Measurements from ENCODE around the gene KLHL28. TPM values are rescaled to one million over a fixed set of nuclear protein-coding genes. Genes with fewer than 3 reads are reported as not detected.

The KLHL28 gene, protein sequence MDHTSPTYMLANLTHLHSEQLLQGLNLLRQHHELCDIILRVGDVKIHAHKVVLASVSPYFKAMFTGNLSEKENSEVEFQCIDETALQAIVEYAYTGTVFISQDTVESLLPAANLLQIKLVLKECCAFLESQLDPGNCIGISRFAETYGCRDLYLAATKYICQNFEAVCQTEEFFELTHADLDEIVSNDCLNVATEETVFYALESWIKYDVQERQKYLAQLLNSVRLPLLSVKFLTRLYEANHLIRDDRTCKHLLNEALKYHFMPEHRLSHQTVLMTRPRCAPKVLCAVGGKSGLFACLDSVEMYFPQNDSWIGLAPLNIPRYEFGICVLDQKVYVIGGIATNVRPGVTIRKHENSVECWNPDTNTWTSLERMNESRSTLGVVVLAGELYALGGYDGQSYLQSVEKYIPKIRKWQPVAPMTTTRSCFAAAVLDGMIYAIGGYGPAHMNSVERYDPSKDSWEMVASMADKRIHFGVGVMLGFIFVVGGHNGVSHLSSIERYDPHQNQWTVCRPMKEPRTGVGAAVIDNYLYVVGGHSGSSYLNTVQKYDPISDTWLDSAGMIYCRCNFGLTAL
- polyA plus RNA-seq (2013, experiment 1 of 4): 10.8 TPM
- polyA plus RNA-seq (2013, experiment 2 of 4): 12.8 TPM
- polyA plus RNA-seq (2013, experiment 3 of 4): 10.0 TPM
- polyA plus RNA-seq (2013, experiment 4 of 4): 12.4 TPM

DNA sequence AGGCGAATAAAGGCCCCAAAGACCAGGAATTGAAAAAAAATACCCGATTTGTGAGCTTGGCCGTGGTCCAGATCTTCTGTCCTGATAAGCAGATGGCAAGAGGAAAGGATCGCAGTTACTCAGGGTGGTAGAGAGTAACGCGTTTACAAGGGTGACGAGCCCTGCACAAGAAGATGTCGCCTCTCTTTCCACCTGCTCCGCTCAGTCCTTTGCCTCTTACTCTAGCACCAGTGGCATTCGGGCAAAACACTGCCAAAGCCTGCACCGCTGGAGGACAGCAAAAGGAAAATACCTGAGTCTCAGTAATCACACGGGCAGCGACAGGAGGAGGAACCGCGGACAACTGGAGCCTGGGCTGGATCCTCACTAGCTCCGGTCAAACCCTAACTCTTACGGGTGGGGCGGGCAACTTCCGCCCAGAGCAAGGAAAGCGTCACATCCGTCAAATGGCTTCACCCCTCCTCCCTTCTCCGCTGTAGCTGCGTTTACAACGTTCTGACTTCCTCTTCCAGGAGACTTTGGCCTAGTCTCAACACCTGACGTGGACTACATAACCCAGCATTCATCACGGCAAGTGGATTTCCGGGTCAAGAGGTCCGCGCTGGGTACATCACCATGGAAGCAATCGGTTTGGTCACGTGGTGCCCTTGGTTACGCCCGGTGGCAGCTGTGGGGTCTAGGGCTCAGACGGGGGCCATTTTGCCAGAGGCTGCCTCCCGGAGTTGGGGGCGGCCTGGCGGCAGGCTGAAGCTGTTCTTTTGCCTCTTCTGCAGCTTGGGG, at the start of gene KLHL28, which contains the start of gene TOGARAM1:
Gene KLHL28, minus strand, starts transcription at position 394 of the 780 bp plus-strand sequence. CDS start 16,019 bp downstream, outside the sequence.
Gene TOGARAM1, plus strand, starts transcription at position 637 of the 780 bp plus-strand sequence. CDS start 232 bp downstream, outside the sequence.
- Histone ChIP-seq H3K4me3 (ENCODE audit: insufficient read depth, low read depth, low read length) (peak within 1 kb of the TSS; percentile 94), H3K4me1 (ENCODE audit: control insufficient read depth, insufficient read depth, low read length) (peaks cover 8% of the 10 kb centered on the region), H3K27me3 (ENCODE audit: control insufficient read depth, insufficient read depth, low read length, poor library complexity, severe bottlenecking) (no peaks in the 10 kb centered on the region), H3K9me3 (ENCODE audit: control insufficient read depth, low read length) (no peaks in the 10 kb centered on the region), H3K36me3 (ENCODE audit: control insufficient read depth, insufficient read depth, low read length) (no peaks in the 10 kb centered on the region), H3K27ac (ENCODE audit: insufficient read depth, low read depth, low read length, poor library complexity, severe bottlenecking) (peak within 1 kb of the TSS; percentile 93)
- WGBS, 2 experiments: 0 to 1% methylated on average over 37 of the region's 37 CpGs

DNA sequence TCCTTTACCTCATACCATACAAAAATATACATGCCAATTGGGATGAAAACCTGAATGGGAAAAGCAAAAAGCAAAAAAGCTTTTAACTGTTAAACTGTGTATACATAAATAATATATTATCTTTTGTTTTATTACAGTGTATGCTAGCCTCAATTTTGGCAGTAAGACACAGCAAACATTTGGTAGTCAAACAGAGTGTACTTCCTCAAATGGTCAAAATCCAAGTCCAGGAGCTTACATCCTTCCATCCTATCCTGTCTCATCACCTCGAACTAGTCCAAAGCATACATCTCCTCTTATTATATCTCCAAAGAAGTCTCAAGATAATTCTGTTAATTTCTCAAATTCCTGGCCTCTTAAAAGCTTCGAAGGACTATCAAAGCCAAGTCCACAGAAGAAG, 42.2 kb upstream of the KLHL28 start:
- no peaks in the 10 kb centered on the region for H3K4me1 ChIP-seq (ENCODE audit: control insufficient read depth, insufficient read depth, low read length)
- no peaks in the 10 kb centered on the region for H3K27me3 ChIP-seq (ENCODE audit: control insufficient read depth, insufficient read depth, low read length, poor library complexity, severe bottlenecking)
- H3K27ac ChIP-seq (ENCODE audit: insufficient read depth, low read depth, low read length, poor library complexity, severe bottlenecking): no peak overlapping the region
- H3K4me3 ChIP-seq (ENCODE audit: insufficient read depth, low read depth, low read length): no peak overlapping the region
- peaks cover 3% of the 10 kb centered on the region for H3K36me3 ChIP-seq (ENCODE audit: control insufficient read depth, insufficient read depth, low read length)
- WGBS, 2 experiments: 93 to 98% methylated on average over 2 of the region's 2 CpGs
- no peaks in the 10 kb centered on the region for H3K9me3 ChIP-seq (ENCODE audit: control insufficient read depth, low read length)

DNA sequence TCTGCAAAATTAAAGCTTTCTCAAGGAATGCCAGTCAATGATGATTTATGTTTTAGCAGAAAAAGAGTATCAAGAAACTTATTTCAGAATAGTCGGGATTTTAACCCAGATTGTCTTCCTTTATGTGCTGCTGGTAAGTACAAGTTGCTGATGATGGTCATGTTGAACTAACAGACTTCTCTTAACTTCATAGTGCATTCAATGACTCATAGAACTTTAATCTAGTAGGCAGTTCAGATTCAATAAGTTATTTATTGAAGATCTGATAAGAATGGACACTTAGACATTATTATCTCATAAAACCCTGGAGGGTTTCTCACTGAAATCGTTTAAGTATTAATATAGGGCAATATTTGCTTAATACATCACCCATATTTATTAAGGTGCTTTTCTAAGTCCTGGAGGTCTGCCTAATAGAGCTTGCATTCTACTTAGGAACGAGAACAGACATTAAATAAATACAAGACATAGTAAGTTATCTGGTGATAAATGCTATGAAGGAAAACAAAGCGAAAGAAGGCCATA, 34.1 kb upstream of the KLHL28 start:
- Histone ChIP-seq H3K27me3 (ENCODE audit: control insufficient read depth, insufficient read depth, low read length, poor library complexity, severe bottlenecking) (no peaks in the 10 kb centered on the region), H3K9me3 (ENCODE audit: control insufficient read depth, low read length) (no peaks in the 10 kb centered on the region), H3K4me3 (ENCODE audit: insufficient read depth, low read depth, low read length) (no peak overlapping the region), H3K27ac (ENCODE audit: insufficient read depth, low read depth, low read length, poor library complexity, severe bottlenecking) (no peak overlapping the region), H3K4me1 (ENCODE audit: control insufficient read depth, insufficient read depth, low read length) (no peaks in the 10 kb centered on the region), H3K36me3 (ENCODE audit: control insufficient read depth, insufficient read depth, low read length) (no peaks in the 10 kb centered on the region)
- WGBS, 2 experiments: 92 to 95% methylated on average over 2 to 4 of the region's 4 CpGs

DNA sequence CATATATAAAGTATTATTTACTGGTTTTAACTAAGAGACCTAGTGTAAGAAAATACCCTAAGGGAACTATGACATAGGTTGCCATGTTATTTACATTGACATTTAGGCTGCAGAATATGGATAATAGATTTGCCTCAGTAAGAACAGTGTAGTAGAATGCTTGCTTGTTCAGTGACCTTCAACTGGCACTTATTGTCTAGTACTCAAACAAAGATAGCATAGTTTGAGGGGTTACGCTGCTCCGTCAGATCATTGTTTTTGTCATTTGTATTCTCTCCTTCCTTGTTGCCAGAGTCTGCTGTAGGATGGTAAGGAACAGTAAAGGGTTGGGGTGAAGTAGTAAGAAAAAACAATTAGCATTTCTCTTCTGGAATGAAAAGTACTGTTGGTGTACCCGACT, 33.4 kb upstream of the KLHL28 start:
- Histone ChIP-seq H3K4me1 (ENCODE audit: control insufficient read depth, insufficient read depth, low read length) (no peaks in the 10 kb centered on the region), H3K27me3 (ENCODE audit: control insufficient read depth, insufficient read depth, low read length, poor library complexity, severe bottlenecking) (no peaks in the 10 kb centered on the region), H3K4me3 (ENCODE audit: insufficient read depth, low read depth, low read length) (no peak overlapping the region), H3K9me3 (ENCODE audit: control insufficient read depth, low read length) (no peaks in the 10 kb centered on the region), H3K27ac (ENCODE audit: insufficient read depth, low read depth, low read length, poor library complexity, severe bottlenecking) (no peak overlapping the region), H3K36me3 (ENCODE audit: control insufficient read depth, insufficient read depth, low read length) (no peaks in the 10 kb centered on the region)
- 94% methylated on average over 2 of the region's 3 CpGs for WGBS, 2 experiments

DNA sequence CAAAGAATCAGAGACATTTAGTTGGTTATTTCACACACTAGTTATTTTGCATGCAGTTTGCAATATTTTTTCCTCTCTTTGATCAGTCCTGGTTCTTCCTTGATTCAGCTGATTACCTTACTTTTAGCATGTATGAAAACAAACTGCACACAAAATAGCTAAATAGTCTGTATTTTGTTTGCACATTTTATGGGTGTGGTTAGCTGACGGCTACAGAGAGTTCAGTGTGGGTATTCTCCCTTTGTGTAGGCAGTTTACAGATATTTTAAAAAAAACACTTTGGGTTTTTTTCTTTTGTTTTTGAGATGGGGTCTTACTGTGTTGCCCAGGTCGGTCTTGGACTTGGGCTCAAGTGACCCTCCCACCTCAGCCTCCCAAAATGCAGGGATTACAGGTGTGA, 28.8 kb upstream of the KLHL28 start:
- H3K4me3 ChIP-seq (ENCODE audit: insufficient read depth, low read depth, low read length): no peak overlapping the region
- H3K4me1 ChIP-seq (ENCODE audit: control insufficient read depth, insufficient read depth, low read length): no peaks in the 10 kb centered on the region
- H3K27me3 ChIP-seq (ENCODE audit: control insufficient read depth, insufficient read depth, low read length, poor library complexity, severe bottlenecking): no peaks in the 10 kb centered on the region
- H3K27ac ChIP-seq (ENCODE audit: insufficient read depth, low read depth, low read length, poor library complexity, severe bottlenecking): no peak overlapping the region
- WGBS, 2 experiments: 70 to 93% methylated on average over 2 of the region's 2 CpGs
- no peaks in the 10 kb centered on the region for H3K36me3 ChIP-seq (ENCODE audit: control insufficient read depth, insufficient read depth, low read length)
- H3K9me3 ChIP-seq (ENCODE audit: control insufficient read depth, low read length): no peaks in the 10 kb centered on the region

DNA sequence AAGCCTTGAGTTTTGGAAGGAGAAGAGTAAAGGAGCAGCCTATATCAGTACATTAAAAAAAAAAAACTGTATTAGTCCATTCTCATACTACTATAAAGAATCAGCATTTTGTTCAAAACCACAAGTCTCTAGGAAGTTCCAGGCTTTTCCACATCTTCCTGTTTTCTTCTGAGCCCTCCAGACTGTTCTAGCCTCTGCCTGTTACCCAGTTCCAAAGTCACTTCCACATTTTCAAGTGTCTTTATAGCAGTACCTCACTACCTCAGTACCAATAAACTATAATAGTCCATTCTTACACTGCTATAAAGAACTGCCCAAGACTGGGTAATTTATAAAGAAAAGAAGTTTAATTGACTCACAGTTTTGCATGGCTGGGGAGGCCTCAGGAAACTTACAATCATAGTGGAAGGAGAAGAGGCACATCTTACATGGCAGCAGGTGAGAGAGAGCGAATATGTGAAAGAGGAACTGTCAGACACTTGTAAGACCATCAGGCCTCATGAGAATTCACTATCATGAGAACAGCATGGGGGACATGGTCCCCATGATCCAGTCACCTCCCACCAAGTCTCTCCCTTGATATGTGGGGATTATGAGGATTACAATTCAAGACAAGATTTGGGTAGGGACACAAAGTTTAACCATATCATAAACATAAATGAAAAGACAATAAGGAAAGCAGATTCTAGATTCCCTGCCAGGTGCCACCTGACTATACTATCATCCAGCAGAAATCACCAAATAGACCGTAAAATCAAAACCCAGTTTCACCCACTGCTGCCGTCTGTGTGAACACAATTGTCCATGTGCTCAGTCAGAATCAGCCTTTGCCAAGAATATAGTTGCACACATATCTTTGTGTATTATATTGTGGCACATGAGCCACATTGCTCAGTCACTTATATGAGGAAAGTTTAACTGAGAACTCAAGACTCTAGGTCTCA, 28.0 kb upstream of the KLHL28 start:
- WGBS, 2 experiments: 90 to 91% methylated on average over 3 of the region's 3 CpGs
- Histone ChIP-seq H3K27me3 (ENCODE audit: control insufficient read depth, insufficient read depth, low read length, poor library complexity, severe bottlenecking) (no peaks in the 10 kb centered on the region), H3K4me3 (ENCODE audit: insufficient read depth, low read depth, low read length) (no peak overlapping the region)

DNA sequence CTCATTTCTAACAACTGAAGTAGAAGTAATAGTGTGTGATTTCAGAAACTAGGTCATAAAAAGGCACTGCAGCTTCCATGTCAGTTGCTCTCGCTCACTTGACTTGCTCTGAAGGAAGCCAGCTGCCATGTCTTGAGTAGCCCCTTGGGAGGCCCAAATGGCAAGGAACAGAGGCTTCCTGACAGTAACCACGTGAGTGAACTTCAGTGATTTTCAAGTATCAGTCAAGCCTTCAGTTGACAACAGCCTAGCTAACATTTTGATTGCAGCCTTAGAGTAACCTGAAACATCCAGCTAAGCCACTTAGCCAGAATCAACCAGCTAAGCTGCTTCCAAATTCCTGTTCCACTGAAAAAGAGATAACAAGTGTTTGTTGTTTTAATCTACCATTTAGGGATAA, 26.9 kb upstream of the KLHL28 start:
- 77 to 80% methylated on average over 2 of the region's 2 CpGs for WGBS, 2 experiments
- Histone ChIP-seq H3K4me3 (ENCODE audit: insufficient read depth, low read depth, low read length) (no peak overlapping the region), H3K27me3 (ENCODE audit: control insufficient read depth, insufficient read depth, low read length, poor library complexity, severe bottlenecking) (no peaks in the 10 kb centered on the region), H3K9me3 (ENCODE audit: control insufficient read depth, low read length) (no peaks in the 10 kb centered on the region), H3K27ac (ENCODE audit: insufficient read depth, low read depth, low read length, poor library complexity, severe bottlenecking) (no peak overlapping the region), H3K36me3 (ENCODE audit: control insufficient read depth, insufficient read depth, low read length) (no peaks in the 10 kb centered on the region), H3K4me1 (ENCODE audit: control insufficient read depth, insufficient read depth, low read length) (no peaks in the 10 kb centered on the region)

More for the DNA sequence above, 28.0 kb upstream of the KLHL28 start:
- Histone ChIP-seq H3K9me3 (ENCODE audit: control insufficient read depth, low read length) (no peaks in the 10 kb centered on the region), H3K4me1 (ENCODE audit: control insufficient read depth, insufficient read depth, low read length) (no peaks in the 10 kb centered on the region), H3K36me3 (ENCODE audit: control insufficient read depth, insufficient read depth, low read length) (no peaks in the 10 kb centered on the region), H3K27ac (ENCODE audit: insufficient read depth, low read depth, low read length, poor library complexity, severe bottlenecking) (no peak overlapping the region)

DNA sequence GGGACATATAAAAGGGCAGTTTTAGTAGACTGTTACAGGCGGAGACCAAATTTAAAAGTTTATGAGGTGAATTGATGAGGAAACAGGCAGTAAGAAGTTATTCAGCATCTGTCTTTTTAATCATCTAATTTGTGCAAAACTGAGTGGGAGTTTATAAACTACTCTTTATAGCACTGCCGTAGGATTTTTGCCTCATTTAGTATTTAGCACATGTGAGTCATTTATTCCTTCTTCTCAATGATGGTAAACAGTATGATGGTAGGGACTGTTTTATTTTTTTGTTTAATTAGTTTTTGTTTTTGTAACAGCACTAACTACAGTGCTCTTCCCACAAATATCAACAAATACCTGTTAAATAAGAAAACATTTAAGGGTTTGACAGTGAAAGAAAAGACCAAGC, 20.8 kb upstream of the KLHL28 start:
- H3K9me3 ChIP-seq (ENCODE audit: control insufficient read depth, low read length): no peaks in the 10 kb centered on the region
- 100% methylated on average over 2 of the region's 2 CpGs for WGBS, 2 experiments
- no peaks in the 10 kb centered on the region for H3K36me3 ChIP-seq (ENCODE audit: control insufficient read depth, insufficient read depth, low read length)
- H3K27ac ChIP-seq (ENCODE audit: insufficient read depth, low read depth, low read length, poor library complexity, severe bottlenecking): no peak overlapping the region
- no peak overlapping the region for H3K4me3 ChIP-seq (ENCODE audit: insufficient read depth, low read depth, low read length)
- no peaks in the 10 kb centered on the region for H3K4me1 ChIP-seq (ENCODE audit: control insufficient read depth, insufficient read depth, low read length)
- H3K27me3 ChIP-seq (ENCODE audit: control insufficient read depth, insufficient read depth, low read length, poor library complexity, severe bottlenecking): no peaks in the 10 kb centered on the region

DNA sequence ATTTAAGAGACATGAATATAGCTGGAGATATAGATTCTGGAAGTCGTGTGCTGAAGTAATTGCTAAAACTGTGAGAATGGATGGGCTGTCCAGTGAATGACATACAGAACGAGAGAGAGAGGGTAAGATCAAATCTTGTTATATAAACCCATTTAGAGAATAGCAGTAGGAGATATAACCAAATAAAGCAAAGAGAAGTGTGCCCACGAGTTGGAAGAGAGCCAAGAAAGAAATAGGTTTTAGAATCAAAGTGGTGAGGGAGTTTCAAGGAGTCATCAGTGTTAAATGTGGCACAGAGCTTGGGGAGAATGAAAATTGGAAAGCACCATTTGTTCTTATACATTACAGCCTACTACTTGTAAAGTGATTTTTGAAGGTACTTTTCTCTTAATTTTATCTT, 19.5 kb upstream of the KLHL28 start:
- Histone ChIP-seq H3K27me3 (ENCODE audit: control insufficient read depth, insufficient read depth, low read length, poor library complexity, severe bottlenecking) (no peaks in the 10 kb centered on the region), H3K4me1 (ENCODE audit: control insufficient read depth, insufficient read depth, low read length) (no peaks in the 10 kb centered on the region), H3K9me3 (ENCODE audit: control insufficient read depth, low read length) (no peaks in the 10 kb centered on the region), H3K36me3 (ENCODE audit: control insufficient read depth, insufficient read depth, low read length) (no peaks in the 10 kb centered on the region), H3K4me3 (ENCODE audit: insufficient read depth, low read depth, low read length) (no peak overlapping the region), H3K27ac (ENCODE audit: insufficient read depth, low read depth, low read length, poor library complexity, severe bottlenecking) (no peak overlapping the region)
- WGBS, 2 experiments: 83 to 93% methylated on average over 3 of the region's 3 CpGs

Data from ectodermal cell (in vitro differentiated cells).